ENCODE data around the gene SLA2.

GRCh38 chr20:36569847-36570429, 76.1 kb downstream of the SLA2 start:
- TF ChIP-seq CTCF (IDR thresholded peaks at IDR 0.05; ENCODE audit: poor library complexity, severe bottlenecking): no peak
- no peak for TF ChIP-seq POLR2AphosphoS5 (IDR thresholded peaks at IDR 0.05)
- no peak for TF ChIP-seq EZH2 (IDR thresholded peaks at IDR 0.05; ENCODE audit: borderline replicate concordance, insufficient read depth, low read length, poor library complexity, severe bottlenecking)

Measured in neural cell (in vitro differentiated cells).